Stimulated activated CD8-positive, alpha-beta memory T cell treated with anti-CD3 and anti-CD28 coated beads, Interleukin-12 subunit alpha, Interleukin-12 subunit beta, amount 100 ng/mL, for 4 hours (primary cell): Measurements from ENCODE around the gene ARSK.

ENCODE experiments used
- DNase-seq: peaks from one replicate; pipeline ENCODE4 v3.0.0-alpha.2; 2020; ENCODE audit warnings: low read depth

ARSK gene

GRCh38 chr5:95564450-95564849 is 9.5 kb downstream of the ARSK start:
- no peak for DNase-seq

- DNase-seq, result no peak
Observed at GRCh38 chr5:95565280-95565920, 10.5 kb downstream of the ARSK start.

- no peak for DNase-seq
Observed at GRCh38 chr5:95572016-95572415, 17.1 kb downstream of the ARSK start.

GRCh38 chr5:95581576-95581975 is 26.7 kb downstream of the ARSK start:
- no peak for DNase-seq

DNA sequence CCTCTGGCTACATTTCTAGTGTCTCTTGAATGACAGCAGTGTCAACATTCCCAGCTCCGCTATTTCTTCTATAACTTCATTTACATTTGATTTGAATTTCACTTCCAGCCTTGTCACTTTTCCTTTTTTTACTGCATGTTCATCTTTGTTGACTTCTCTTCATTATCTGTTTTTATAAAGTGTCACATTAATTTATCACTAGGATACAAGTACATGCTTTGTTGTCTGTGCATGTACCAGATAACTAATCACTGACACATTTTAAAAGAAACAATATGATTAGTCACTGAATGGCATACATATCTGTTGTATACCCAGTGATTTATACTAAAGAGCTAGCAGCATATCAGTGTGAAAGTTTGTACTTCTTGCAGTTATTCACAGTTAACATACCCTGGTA is 29.1 kb downstream of the ARSK start:
- DNase-seq, result no peak

GRCh38 chr5:95590880-95591279 is 36.0 kb downstream of the ARSK start:
- no peak for DNase-seq

- DNase-seq, result no peak
Observed at GRCh38 chr5:95591490-95591901, 36.6 kb downstream of the ARSK start.

- no peak for DNase-seq
Observed at GRCh38 chr5:95595289-95595931, 40.5 kb downstream of the ARSK start.

- no peak for DNase-seq
Observed at GRCh38 chr5:95599252-95599651, 44.4 kb downstream of the ARSK start.

DNA sequence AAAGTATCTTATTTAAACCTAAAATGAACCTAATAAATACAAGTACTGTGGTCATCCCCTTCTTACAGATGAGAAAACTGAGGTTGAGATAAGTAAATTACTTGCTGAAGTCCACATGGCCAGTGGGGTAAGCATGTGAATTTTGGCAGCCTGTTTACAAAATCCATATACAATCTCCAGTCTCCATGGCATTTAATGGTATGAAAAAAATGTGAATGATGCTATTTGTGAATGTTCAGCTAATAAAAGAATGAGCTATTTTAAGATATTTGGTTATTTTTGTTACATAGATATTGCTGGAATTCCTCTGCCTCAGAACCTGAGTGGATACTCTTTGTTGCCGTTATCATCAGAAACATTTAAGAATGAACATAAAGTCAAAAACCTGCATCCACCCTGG is 45.7 kb downstream of the ARSK start:
- no peak for DNase-seq

DNA sequence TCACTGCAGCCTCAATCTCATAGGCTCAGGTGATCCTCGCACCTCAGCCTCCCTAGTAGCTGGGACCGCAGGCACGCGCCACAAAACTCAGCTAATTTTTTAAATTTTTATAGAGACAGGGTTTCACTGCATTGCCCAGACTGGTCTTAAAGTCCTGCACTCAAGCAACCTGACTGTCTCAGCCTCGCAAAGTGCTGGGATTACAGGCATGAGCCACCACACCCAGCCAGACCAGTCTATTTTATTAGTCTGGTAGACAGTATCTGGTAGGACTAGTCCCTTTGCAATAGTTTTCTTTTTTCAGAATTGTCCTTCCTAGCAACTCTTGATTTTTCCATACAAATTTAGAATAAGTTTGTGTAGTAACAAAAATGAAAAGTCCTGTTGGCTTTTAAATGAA is 50.9 kb downstream of the ARSK start:
- DNase-seq, result no peak

- no peak for DNase-seq
Observed at GRCh38 chr5:95606419-95606818, 51.5 kb downstream of the ARSK start.

GRCh38 chr5:95609711-95610110 is 54.8 kb downstream of the ARSK start:
- no peak for DNase-seq

- DNase-seq, result no peak
Observed at GRCh38 chr5:95610546-95610945, 55.6 kb downstream of the ARSK start.

DNA sequence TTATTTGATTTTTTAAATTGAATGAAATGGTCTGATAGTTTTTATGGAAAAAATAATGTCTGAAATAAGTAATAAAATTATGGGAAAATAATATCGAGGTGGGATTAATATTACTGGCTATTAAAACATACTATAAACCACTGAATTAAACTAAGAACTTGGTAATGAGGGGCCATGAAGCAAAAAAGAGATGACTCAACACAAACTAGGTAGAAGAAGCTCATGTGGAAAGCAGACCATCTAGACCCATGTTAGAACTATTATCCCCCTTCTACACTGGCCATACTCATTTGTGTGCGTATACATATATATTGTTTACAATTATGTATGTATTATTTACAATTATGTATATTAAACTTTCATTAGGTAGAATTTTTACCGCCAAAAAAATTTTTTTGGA is 56.5 kb downstream of the ARSK start:
- no peak for DNase-seq

DNA sequence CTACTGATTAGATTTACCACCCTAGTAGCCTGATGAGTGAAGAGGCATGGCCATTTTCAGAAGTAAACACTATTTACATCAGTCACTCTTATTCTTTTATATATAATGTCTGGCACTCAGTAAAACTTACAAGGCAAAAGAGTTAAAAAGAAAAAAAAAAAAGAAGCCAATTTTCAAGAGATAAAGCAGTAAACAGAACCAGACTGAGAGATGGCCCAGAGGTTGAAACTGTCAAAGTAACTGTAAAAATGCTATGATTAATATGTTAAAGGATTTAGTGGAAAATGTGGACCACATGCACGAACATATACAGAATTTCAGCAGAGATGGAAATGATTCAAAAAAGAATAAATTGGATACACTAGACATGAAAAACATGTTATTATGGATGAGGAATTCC is 58.6 kb downstream of the ARSK start:
- no peak for DNase-seq

GRCh38 chr5:95615164-95615467 is 60.2 kb downstream of the ARSK start:
- DNase-seq, result no peak

GRCh38 chr5:95617057-95617456 is 62.2 kb downstream of the ARSK start:
- DNase-seq, result no peak

- DNase-seq, result no peak
Observed at GRCh38 chr5:95619096-95619495, 64.2 kb downstream of the ARSK start.

DNA sequence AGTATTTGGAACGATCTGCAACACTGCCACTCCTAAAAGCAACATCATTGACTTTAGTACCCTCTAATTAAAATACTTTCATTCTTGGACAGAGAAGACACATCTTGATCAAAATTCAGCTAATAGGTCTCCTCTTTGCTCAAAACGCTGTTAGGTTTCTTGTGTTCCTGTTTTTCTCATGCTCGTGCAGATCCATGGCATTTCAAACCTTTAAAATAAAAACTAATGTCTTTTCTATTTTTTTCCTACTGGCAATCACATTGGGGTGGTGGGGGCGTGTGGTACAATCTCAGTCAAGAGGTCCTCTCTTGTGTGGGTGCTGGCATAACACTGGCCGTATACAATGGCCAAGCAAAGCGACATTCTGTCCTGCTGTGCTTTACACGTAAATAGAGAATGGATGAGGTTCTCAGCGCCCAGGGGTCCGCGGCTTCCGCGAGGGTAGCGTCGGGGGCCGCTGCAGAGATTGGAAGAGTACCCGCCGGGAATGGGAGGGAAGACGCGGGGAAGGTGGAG is 64.7 kb downstream of the ARSK start:
- no peak for DNase-seq

GRCh38 chr5:95620030-95620869 is 65.3 kb downstream of the ARSK start, which contains the start of gene GPR150:
TSS of gene GPR150 (plus strand) at chr5:95620087. CDS start at chr5:95620276, 189 bp downstream.
- peak; percentile 50 for DNase-seq

DNA sequence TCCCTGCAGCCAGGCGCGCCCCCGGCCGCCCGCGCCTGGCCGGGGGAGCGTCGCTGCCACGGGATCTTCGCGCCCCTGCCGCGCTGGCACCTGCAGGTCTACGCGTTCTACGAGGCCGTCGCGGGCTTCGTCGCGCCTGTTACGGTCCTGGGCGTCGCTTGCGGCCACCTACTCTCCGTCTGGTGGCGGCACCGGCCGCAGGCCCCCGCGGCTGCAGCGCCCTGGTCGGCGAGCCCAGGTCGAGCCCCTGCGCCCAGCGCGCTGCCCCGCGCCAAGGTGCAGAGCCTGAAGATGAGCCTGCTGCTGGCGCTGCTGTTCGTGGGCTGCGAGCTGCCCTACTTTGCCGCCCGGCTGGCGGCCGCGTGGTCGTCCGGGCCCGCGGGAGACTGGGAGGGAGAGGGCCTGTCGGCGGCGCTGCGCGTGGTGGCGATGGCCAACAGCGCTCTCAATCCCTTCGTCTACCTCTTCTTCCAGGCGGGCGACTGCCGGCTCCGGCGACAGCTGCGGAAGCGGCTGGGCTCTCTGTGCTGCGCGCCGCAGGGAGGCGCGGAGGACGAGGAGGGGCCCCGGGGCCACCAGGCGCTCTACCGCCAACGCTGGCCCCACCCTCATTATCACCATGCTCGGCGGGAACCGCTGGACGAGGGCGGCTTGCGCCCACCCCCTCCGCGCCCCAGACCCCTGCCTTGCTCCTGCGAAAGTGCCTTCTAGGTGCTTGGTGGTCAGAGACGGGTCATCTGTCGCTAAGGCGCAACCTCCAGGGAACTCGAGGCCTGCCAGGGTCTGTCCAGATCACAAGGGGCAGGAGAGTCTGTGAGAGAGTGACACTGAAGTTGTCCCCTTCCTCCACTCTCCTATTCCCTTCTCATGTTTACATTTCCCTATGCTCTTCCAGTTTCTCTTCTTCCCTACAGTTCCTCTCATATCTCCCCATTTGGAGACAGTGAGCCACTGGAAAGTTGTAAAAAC is 66.3 kb downstream of the ARSK start:
- peak; percentile 24 for DNase-seq
